ENCODE data around the gene IL7R. TPM values are rescaled to one million over a fixed set of nuclear protein-coding genes. Genes with fewer than 3 reads are reported as not detected.

Gene IL7R
- total and polyA plus RNA-seq, 2 of the 13 experiments (the other 11 are each of a cell fraction or from before 2014, with no cell fraction given), result not detected

- TF ChIP-seq ZNF234 (CRISPR knock-in tag; conservative IDR thresholded peaks at IDR 0.05), result no peak
Observed at GRCh38 chr5:35903631-35904203, 47.0 kb downstream of the IL7R start (continued).

GRCh38 chr5:35904443-35905132 is 47.9 kb downstream of the IL7R start:
- TF ChIP-seq KLF11 (CRISPR knock-in tag; IDR thresholded peaks at IDR 0.05) (no peak), MAF1 (CRISPR knock-in tag; IDR thresholded peaks at IDR 0.05; ENCODE audit: borderline replicate concordance) (no peak), ELF3 (CRISPR knock-in tag; IDR thresholded peaks at IDR 0.05) (no peak), ZNF564 (CRISPR knock-in tag; IDR thresholded peaks at IDR 0.05) (no peak), TAF1 (CRISPR knock-in tag; IDR thresholded peaks at IDR 0.05) (no peak), NCOA2 (CRISPR knock-in tag; IDR thresholded peaks at IDR 0.05) (no peak), NFYC (CRISPR knock-in tag; IDR thresholded peaks at IDR 0.05) (no peak), ZSCAN22 (CRISPR knock-in tag; IDR thresholded peaks at IDR 0.05) (no peak), ZNF260 (CRISPR knock-in tag; IDR thresholded peaks at IDR 0.05; ENCODE audit: borderline replicate concordance, low read depth) (no peak)
- ChIA-PET CTCF (ENCODE audit: low intra/inter-chr PET ratio, low total read pairs) (no interaction called here), POLR2A (no interaction called here)
- no TSS peak for BruUV-seq (replicated peaks)
- no peaks in the 10 kb centered on the region for H3K79me2 ChIP-seq (ENCODE audit: insufficient read depth, low read length)
- intact Hi-C loops (cut with micrococcal nuclease; ENCODE audit: unreplicated experiment), result no loop called here
- 17% methylated on average over 10 of the region's 11 CpGs for WGBS (ENCODE audit: low lambda C conversion rate)
- in situ Hi-C loops (cut with HindIII; ENCODE audit: extremely low pct_ligation_motif_present, low pct_unique_long_range_greater_than_20kb), result no loop called here
- H3K9ac ChIP-seq (ENCODE audit: insufficient read depth, low read depth, low read length), result no peak overlapping the region
- ATAC-seq (no peak), DNase-seq (ENCODE audit: low spot score) (no peak), FAIRE-seq (no peak)
- no peaks in the 10 kb centered on the region for H3K9me3 ChIP-seq (ENCODE audit: low read length)
- H3K27ac ChIP-seq (ENCODE audit: extremely low read length, insufficient read depth, low read length), result no peak overlapping the region
- H3K4me2 ChIP-seq (ENCODE audit: low read depth, low read length), result no peak overlapping the region
- no peak overlapping the region for H2AFZ ChIP-seq (ENCODE audit: low read length)
- H4K20me1 ChIP-seq (ENCODE audit: insufficient read depth, low read length), result no peaks in the 10 kb centered on the region
- H3K4me1 ChIP-seq (ENCODE audit: insufficient read depth, low read length), result no peaks in the 10 kb centered on the region
- no peaks in the 10 kb centered on the region for H3K27me3 ChIP-seq (ENCODE audit: control insufficient read depth in 1 of 2, insufficient read depth in 2 of 2, low read length in 2 of 2)
- no peaks in the 10 kb centered on the region for H3K36me3 ChIP-seq (replicated peaks in 1 of 2; ENCODE audit: control insufficient read depth in 1 of 2, insufficient read depth in 2 of 2, low read length in 2 of 2)
- no peak overlapping the region for H3K4me3 ChIP-seq (replicated peaks in 1 of 3; ENCODE audit: insufficient read depth in 1 of 3, low read depth in 2 of 3, low read length in 3 of 3)

Data from HepG2 (cell line).